Glomerular visceral epithelial cell (primary cell): ENCODE data around the gene FYB1.

Experiments
- DNase-seq: peaks from one replicate; pipeline ENCODE4 v3.0.0-alpha.2; 2016; ENCODE audit errors: extremely low spot score

Gene FYB1

GRCh38 chr5:39203951-39204350, 15.4 kb downstream of the FYB1 start:
- DNase-seq = no peak

GRCh38 chr5:39203275-39203922, 16.0 kb downstream of the FYB1 start:
- DNase-seq = no peak

GRCh38 chr5:39202597-39203274, 16.6 kb downstream of the FYB1 start:
- no peak for DNase-seq

- no peak for DNase-seq
Measured at GRCh38 chr5:39201781-39202596, 17.4 kb downstream of the FYB1 start.

GRCh38 chr5:39201160-39201780, 18.1 kb downstream of the FYB1 start:
- DNase-seq = no peak

GRCh38 chr5:39200081-39200480, 19.3 kb downstream of the FYB1 start:
- DNase-seq = no peak

- no peak for DNase-seq
Measured at GRCh38 chr5:39199335-39199734, 20.0 kb downstream of the FYB1 start.

GRCh38 chr5:39198127-39198526, 21.2 kb downstream of the FYB1 start:
- DNase-seq = peak; percentile 42

- no peak for DNase-seq
Measured at GRCh38 chr5:39197556-39197955, 21.8 kb downstream of the FYB1 start.

- DNase-seq = no peak
Measured at GRCh38 chr5:39195198-39195826, 24.1 kb downstream of the FYB1 start.

- peak; percentile 21 for DNase-seq
Measured at GRCh38 chr5:39194466-39195136, 24.8 kb downstream of the FYB1 start.

- no peak for DNase-seq
Measured at GRCh38 chr5:39193553-39194465, 25.6 kb downstream of the FYB1 start.

- no peak for DNase-seq
Measured at GRCh38 chr5:39192450-39193160, 26.8 kb downstream of the FYB1 start.

GRCh38 chr5:39191216-39191615, 28.1 kb downstream of the FYB1 start:
- no peak for DNase-seq

GRCh38 chr5:39190311-39191102, 28.9 kb downstream of the FYB1 start:
- no peak for DNase-seq

GRCh38 chr5:39189292-39189955, 29.9 kb downstream of the FYB1 start:
- DNase-seq = no peak

- no peak for DNase-seq
Measured at GRCh38 chr5:39187831-39188731, 31.3 kb downstream of the FYB1 start.
